ENCODE results near the gene SNX9.

Gene SNX9

DNA sequence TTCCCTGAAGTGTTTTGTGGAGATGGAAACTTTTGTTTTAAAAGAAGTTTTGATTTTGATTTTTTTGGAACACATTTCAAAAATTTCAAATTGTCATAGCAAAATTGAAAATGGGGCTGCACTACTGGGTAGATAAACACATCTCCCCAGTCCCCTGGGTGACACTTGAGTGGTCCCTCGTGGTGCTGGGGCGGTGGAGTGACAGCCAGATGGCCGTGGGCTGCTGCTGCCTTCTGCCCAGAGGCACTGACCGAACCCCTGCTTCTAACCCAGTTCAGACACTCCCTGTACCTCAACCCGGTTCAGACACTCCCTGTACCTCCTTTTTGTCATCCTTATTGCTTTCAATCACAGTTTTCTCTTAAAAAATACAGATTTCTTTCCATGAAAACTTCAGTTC lies 88.7 kb downstream of the SNX9 start:
- Histone ChIP-seq H2BK120ac (ENCODE audit: low read depth, low read length) (no peak overlapping the region), H2BK5ac (ENCODE audit: low read length) (no peak overlapping the region), H3K4me2 (ENCODE audit: low read length) (no peak overlapping the region), H3K23ac (ENCODE audit: low read length) (no peak overlapping the region), H3K4me3 (ENCODE audit: low read length) (no peak overlapping the region), H4K8ac (ENCODE audit: low read depth, low read length) (no peak overlapping the region), H3K36me3 (ENCODE audit: control insufficient read depth, insufficient read depth, low read length) (peaks cover 4% of the 10 kb centered on the region), H3K9ac (ENCODE audit: low read length) (no peak overlapping the region), H2AK5ac (ENCODE audit: low read length) (no peak overlapping the region), H3K79me1 (ENCODE audit: low read length) (no peaks in the 10 kb centered on the region), H3K4me1 (ENCODE audit: control insufficient read depth, low read depth, low read length) (no peaks in the 10 kb centered on the region), H3K56ac (ENCODE audit: low read length) (no peak overlapping the region), H3K27me3 (ENCODE audit: insufficient read depth, low read length, poor library complexity) (no peaks in the 10 kb centered on the region), H3K18ac (ENCODE audit: low read length) (no peak overlapping the region), H4K5ac (ENCODE audit: low read length) (no peak overlapping the region), H3K4ac (ENCODE audit: low read depth, low read length) (no peak overlapping the region), H3K27ac (ENCODE audit: low read depth, low read length) (no peak overlapping the region), H3K79me2 (ENCODE audit: control insufficient read depth, insufficient read depth, low read length) (no peaks in the 10 kb centered on the region), H2BK15ac (replicated peaks; ENCODE audit: low read depth) (no peak overlapping the region)
- WGBS (ENCODE audit: extremely low coverage, insufficient coverage, low lambda C conversion rate) = no CpG with 5 or more reads among the region's 5 CpGs
- no peak for DNase-seq

- Histone ChIP-seq H2BK5ac (ENCODE audit: low read length) (no peak overlapping the region), H3K27me3 (ENCODE audit: insufficient read depth, low read length, poor library complexity) (no peaks in the 10 kb centered on the region), H3K9ac (ENCODE audit: low read length) (no peak overlapping the region), H4K8ac (ENCODE audit: low read depth, low read length) (no peak overlapping the region), H2BK120ac (ENCODE audit: low read depth, low read length) (no peak overlapping the region), H3K4me3 (ENCODE audit: low read length) (no peak overlapping the region), H3K18ac (ENCODE audit: low read length) (no peak overlapping the region), H3K4ac (ENCODE audit: low read depth, low read length) (no peak overlapping the region), H2AK5ac (ENCODE audit: low read length) (no peak overlapping the region), H4K5ac (ENCODE audit: low read length) (no peak overlapping the region), H2BK15ac (replicated peaks; ENCODE audit: low read depth) (no peak overlapping the region), H3K56ac (ENCODE audit: low read length) (no peak overlapping the region), H3K79me1 (ENCODE audit: low read length) (no peaks in the 10 kb centered on the region), H3K23ac (ENCODE audit: low read length) (no peak overlapping the region), H3K27ac (ENCODE audit: low read depth, low read length) (no peak overlapping the region), H3K36me3 (ENCODE audit: control insufficient read depth, insufficient read depth, low read length) (peaks cover 4% of the 10 kb centered on the region), H3K4me2 (ENCODE audit: low read length) (no peak overlapping the region), H3K4me1 (ENCODE audit: control insufficient read depth, low read depth, low read length) (no peaks in the 10 kb centered on the region), H3K79me2 (ENCODE audit: control insufficient read depth, insufficient read depth, low read length) (no peaks in the 10 kb centered on the region)
- no peak for DNase-seq
- WGBS (ENCODE audit: extremely low coverage, insufficient coverage, low lambda C conversion rate) = no CpG with 5 or more reads among the region's 6 CpGs
Observed at GRCh38 chr6:157912326-157912725, 89.3 kb downstream of the SNX9 start.

DNA sequence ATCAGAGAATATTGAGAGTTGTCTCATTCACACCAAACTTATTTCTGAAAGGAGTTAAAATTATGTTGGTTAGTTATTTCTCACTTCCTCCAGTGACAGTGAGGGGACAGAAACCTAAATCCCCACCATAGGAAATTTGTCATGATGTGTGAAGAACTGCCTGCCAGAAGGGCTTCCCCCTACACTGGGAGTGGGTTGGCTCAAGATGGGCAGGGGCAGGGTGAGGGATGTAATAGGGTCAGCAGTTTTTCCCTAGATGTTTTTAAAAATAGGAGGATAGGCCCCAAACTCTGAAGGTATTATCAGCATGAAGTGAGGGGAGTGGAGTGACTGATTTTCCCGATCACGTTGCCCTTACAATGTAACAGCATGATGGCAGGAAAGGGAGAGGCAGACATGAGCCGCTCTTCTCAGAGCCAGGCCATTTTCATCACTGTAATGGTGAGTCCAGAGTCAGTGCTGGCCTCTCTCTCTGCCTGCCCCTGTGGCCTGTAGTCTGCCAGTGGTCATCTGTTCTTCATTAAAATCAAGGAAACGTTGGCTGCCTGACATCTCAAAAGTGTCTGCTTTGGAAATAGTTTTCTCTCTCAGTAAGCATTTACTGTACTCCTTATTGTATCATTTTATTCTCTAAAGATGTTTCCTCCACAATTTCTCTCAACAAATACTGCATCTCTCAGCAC lies 98.8 kb downstream of the SNX9 start:
- no peak overlapping the region for H2BK120ac ChIP-seq (ENCODE audit: low read depth, low read length)
- no CpG with 5 or more reads among the region's 4 CpGs for WGBS (ENCODE audit: extremely low coverage, insufficient coverage, low lambda C conversion rate)
- H2BK5ac ChIP-seq (ENCODE audit: low read length) = no peak overlapping the region
- no peak overlapping the region for H3K9ac ChIP-seq (ENCODE audit: low read length)
- no peak for DNase-seq
- H3K18ac ChIP-seq (ENCODE audit: low read length) = no peak overlapping the region
- H3K4ac ChIP-seq (ENCODE audit: low read depth, low read length) = no peak overlapping the region
- H3K27me3 ChIP-seq (ENCODE audit: insufficient read depth, low read length, poor library complexity) = no peaks in the 10 kb centered on the region
- no peak overlapping the region for H2AK5ac ChIP-seq (ENCODE audit: low read length)
- no peak overlapping the region for H2BK15ac ChIP-seq (replicated peaks; ENCODE audit: low read depth)
- H3K4me1 ChIP-seq (ENCODE audit: control insufficient read depth, low read depth, low read length) = no peaks in the 10 kb centered on the region
- H3K4me2 ChIP-seq (ENCODE audit: low read length) = no peak overlapping the region
- H3K23ac ChIP-seq (ENCODE audit: low read length) = no peak overlapping the region
- no peak overlapping the region for H4K8ac ChIP-seq (ENCODE audit: low read depth, low read length)
- no peaks in the 10 kb centered on the region for H3K79me1 ChIP-seq (ENCODE audit: low read length)
- H3K4me3 ChIP-seq (ENCODE audit: low read length) = no peak overlapping the region
- H3K27ac ChIP-seq (ENCODE audit: low read depth, low read length) = no peak overlapping the region
- no peak overlapping the region for H4K5ac ChIP-seq (ENCODE audit: low read length)
- no peak overlapping the region for H3K56ac ChIP-seq (ENCODE audit: low read length)
- peaks cover 6% of the 10 kb centered on the region for H3K36me3 ChIP-seq (ENCODE audit: control insufficient read depth, insufficient read depth, low read length)
- no peaks in the 10 kb centered on the region for H3K79me2 ChIP-seq (ENCODE audit: control insufficient read depth, insufficient read depth, low read length)

- peaks cover 1% of the 10 kb centered on the region for H3K36me3 ChIP-seq (ENCODE audit: control insufficient read depth, insufficient read depth, low read length)
- H4K8ac ChIP-seq (ENCODE audit: low read depth, low read length) = no peak overlapping the region
- no peak overlapping the region for H2AK5ac ChIP-seq (ENCODE audit: low read length)
- no peak overlapping the region for H3K4ac ChIP-seq (ENCODE audit: low read depth, low read length)
- H3K23ac ChIP-seq (ENCODE audit: low read length) = no peak overlapping the region
- H3K4me1 ChIP-seq (ENCODE audit: control insufficient read depth, low read depth, low read length) = no peaks in the 10 kb centered on the region
- no peak overlapping the region for H3K4me3 ChIP-seq (ENCODE audit: low read length)
- no peaks in the 10 kb centered on the region for H3K79me2 ChIP-seq (ENCODE audit: control insufficient read depth, insufficient read depth, low read length)
- H3K56ac ChIP-seq (ENCODE audit: low read length) = no peak overlapping the region
- H3K27me3 ChIP-seq (ENCODE audit: insufficient read depth, low read length, poor library complexity) = no peaks in the 10 kb centered on the region
- H3K4me2 ChIP-seq (ENCODE audit: low read length) = no peak overlapping the region
- H3K9ac ChIP-seq (ENCODE audit: low read length) = no peak overlapping the region
- WGBS (ENCODE audit: extremely low coverage, insufficient coverage, low lambda C conversion rate) = no CpG with 5 or more reads among the region's 2 CpGs
- no peaks in the 10 kb centered on the region for H3K79me1 ChIP-seq (ENCODE audit: low read length)
- no peak overlapping the region for H3K18ac ChIP-seq (ENCODE audit: low read length)
- H2BK120ac ChIP-seq (ENCODE audit: low read depth, low read length) = no peak overlapping the region
- peak; percentile 44 for DNase-seq
- no peak overlapping the region for H2BK5ac ChIP-seq (ENCODE audit: low read length)
- no peak overlapping the region for H2BK15ac ChIP-seq (replicated peaks; ENCODE audit: low read depth)
- H4K5ac ChIP-seq (ENCODE audit: low read length) = no peak overlapping the region
- no peak overlapping the region for H3K27ac ChIP-seq (ENCODE audit: low read depth, low read length)
Observed at GRCh38 chr6:157925771-157926170, 102.7 kb downstream of the SNX9 start.

DNA sequence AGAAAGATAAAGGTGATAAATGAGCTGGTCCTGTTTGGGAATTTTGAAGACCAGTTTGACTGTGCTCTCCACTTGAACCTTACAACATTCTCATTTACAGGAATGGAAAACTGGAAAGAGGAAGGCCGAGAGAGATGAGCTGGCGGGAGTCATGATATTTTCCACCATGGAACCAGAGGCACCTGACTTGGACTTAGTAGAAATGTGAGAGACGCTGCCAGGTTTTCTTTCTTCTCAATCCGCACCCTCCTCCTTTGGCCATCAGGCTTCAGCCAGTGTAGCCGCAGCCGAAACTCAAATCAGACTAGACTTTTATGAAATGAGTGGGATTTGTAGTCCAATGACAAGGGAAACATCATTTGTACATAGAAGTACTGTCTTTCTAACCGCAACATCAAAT lies 104.0 kb downstream of the SNX9 start:
- no peaks in the 10 kb centered on the region for H3K4me1 ChIP-seq (ENCODE audit: control insufficient read depth, low read depth, low read length)
- no peak overlapping the region for H3K4me3 ChIP-seq (ENCODE audit: low read length)
- no peak overlapping the region for H2BK5ac ChIP-seq (ENCODE audit: low read length)
- WGBS (ENCODE audit: extremely low coverage, insufficient coverage, low lambda C conversion rate) = no CpG with 5 or more reads among the region's 7 CpGs
- no peaks in the 10 kb centered on the region for H3K27me3 ChIP-seq (ENCODE audit: insufficient read depth, low read length, poor library complexity)
- H3K56ac ChIP-seq (ENCODE audit: low read length) = no peak overlapping the region
- H3K9ac ChIP-seq (ENCODE audit: low read length) = no peak overlapping the region
- no peak for DNase-seq
- no peaks in the 10 kb centered on the region for H3K79me2 ChIP-seq (ENCODE audit: control insufficient read depth, insufficient read depth, low read length)
- H2BK120ac ChIP-seq (ENCODE audit: low read depth, low read length) = no peak overlapping the region
- no peak overlapping the region for H4K8ac ChIP-seq (ENCODE audit: low read depth, low read length)
- H3K23ac ChIP-seq (ENCODE audit: low read length) = no peak overlapping the region
- H4K5ac ChIP-seq (ENCODE audit: low read length) = no peak overlapping the region
- no peak overlapping the region for H3K4ac ChIP-seq (ENCODE audit: low read depth, low read length)
- H3K36me3 ChIP-seq (ENCODE audit: control insufficient read depth, insufficient read depth, low read length) = peaks cover 2% of the 10 kb centered on the region
- H2BK15ac ChIP-seq (replicated peaks; ENCODE audit: low read depth) = no peak overlapping the region
- no peak overlapping the region for H3K27ac ChIP-seq (ENCODE audit: low read depth, low read length)
- no peak overlapping the region for H3K4me2 ChIP-seq (ENCODE audit: low read length)
- no peak overlapping the region for H2AK5ac ChIP-seq (ENCODE audit: low read length)
- no peaks in the 10 kb centered on the region for H3K79me1 ChIP-seq (ENCODE audit: low read length)
- H3K18ac ChIP-seq (ENCODE audit: low read length) = no peak overlapping the region

DNA sequence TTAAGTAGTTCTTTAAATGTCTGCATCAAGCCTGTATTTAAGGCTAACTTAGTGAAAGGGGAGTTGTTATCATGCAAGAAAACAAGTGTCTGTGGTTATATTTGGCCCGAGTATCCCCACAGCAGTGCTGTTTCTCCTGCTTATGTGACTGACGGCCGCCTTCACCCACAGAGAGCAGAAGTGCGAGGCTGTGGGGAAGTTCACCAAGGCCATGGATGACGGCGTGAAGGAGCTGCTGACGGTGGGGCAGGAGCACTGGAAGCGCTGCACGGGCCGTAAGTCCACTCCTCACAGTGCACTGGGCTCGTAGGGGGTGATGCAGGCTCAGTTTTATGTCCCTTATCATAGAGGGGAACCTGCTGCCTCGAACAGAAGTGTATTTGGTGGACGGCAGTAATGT lies 105.4 kb downstream of the SNX9 start:
- Histone ChIP-seq H2AK5ac (ENCODE audit: low read length) (no peak overlapping the region), H3K36me3 (ENCODE audit: control insufficient read depth, insufficient read depth, low read length) (peaks cover 2% of the 10 kb centered on the region), H3K79me1 (ENCODE audit: low read length) (no peaks in the 10 kb centered on the region), H3K27me3 (ENCODE audit: insufficient read depth, low read length, poor library complexity) (no peaks in the 10 kb centered on the region), H3K79me2 (ENCODE audit: control insufficient read depth, insufficient read depth, low read length) (no peaks in the 10 kb centered on the region), H3K56ac (ENCODE audit: low read length) (no peak overlapping the region), H3K9ac (ENCODE audit: low read length) (no peak overlapping the region), H3K4ac (ENCODE audit: low read depth, low read length) (no peak overlapping the region), H4K5ac (ENCODE audit: low read length) (no peak overlapping the region), H2BK120ac (ENCODE audit: low read depth, low read length) (no peak overlapping the region), H2BK5ac (ENCODE audit: low read length) (no peak overlapping the region), H3K4me2 (ENCODE audit: low read length) (no peak overlapping the region), H3K27ac (ENCODE audit: low read depth, low read length) (no peak overlapping the region), H3K18ac (ENCODE audit: low read length) (no peak overlapping the region), H3K23ac (ENCODE audit: low read length) (no peak overlapping the region), H4K8ac (ENCODE audit: low read depth, low read length) (no peak overlapping the region), H2BK15ac (replicated peaks; ENCODE audit: low read depth) (no peak overlapping the region), H3K4me3 (ENCODE audit: low read length) (no peak overlapping the region), H3K4me1 (ENCODE audit: control insufficient read depth, low read depth, low read length) (no peaks in the 10 kb centered on the region)
- no peak for DNase-seq
- no CpG with 5 or more reads among the region's 13 CpGs for WGBS (ENCODE audit: extremely low coverage, insufficient coverage, low lambda C conversion rate)
